GM12891 (cell line): ENCODE results near the gene CACNG8.

ENCODE experiments used
- POLR2A ChIP-seq: IDR thresholded peaks from 2 replicates; pipeline ENCODE4 v1.6.1; 2011; ENCODE audit warnings: low read depth, low read length, control low read depth
- POLR2AphosphoS5 ChIP-seq: IDR thresholded peaks from 2 replicates; pipeline ENCODE4 v1.6.1; 2011; ENCODE audit warnings: low read depth, low read length, control low read depth

DNA sequence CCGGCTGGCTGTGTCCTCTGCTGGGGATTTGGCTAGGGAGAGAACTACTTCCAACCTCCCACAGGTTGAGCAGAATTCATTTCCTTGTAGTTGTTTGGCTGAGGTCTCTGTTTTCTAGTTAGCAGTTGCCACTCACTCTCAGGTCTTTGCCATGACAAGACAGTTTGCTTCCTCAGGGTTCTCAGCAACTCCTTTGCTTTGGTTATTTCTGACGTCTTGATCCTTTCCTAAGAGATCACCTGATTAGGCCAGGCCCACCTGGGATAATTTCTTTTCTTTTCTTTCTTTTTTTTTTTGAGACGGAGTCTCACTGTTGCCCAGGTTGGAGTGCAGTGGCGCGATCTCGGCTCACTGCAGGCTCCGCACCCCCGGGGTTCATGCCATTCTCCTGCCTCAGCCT, 9.4 kb upstream of the CACNG8 start:
- TF ChIP-seq POLR2A, result no peak
- TF ChIP-seq POLR2AphosphoS5, result no peak
